SH-SY5Y (cell line): ENCODE measurements around the gene CGB3.

Experiments used
- GATA2 ChIP-seq: IDR thresholded peaks from 2 replicates; pipeline ENCODE4 v1.6.1; 2011; ENCODE audit warnings: mild to moderate bottlenecking, low read depth, low read length
- GATA3 ChIP-seq: IDR thresholded peaks from 2 replicates; pipeline ENCODE4 v1.6.1; 2011; ENCODE audit warnings: low read depth, mild to moderate bottlenecking, low read length, moderate library complexity

CGB3 gene

GRCh38 chr19:48991873-48992580, 32.1 kb downstream of the CGB3 start:
- TF ChIP-seq GATA2 (no peak), GATA3 (no peak)

GRCh38 chr19:48991011-48991609, 33.0 kb downstream of the CGB3 start:
- TF ChIP-seq GATA3, result no peak
- TF ChIP-seq GATA2, result no peak

DNA sequence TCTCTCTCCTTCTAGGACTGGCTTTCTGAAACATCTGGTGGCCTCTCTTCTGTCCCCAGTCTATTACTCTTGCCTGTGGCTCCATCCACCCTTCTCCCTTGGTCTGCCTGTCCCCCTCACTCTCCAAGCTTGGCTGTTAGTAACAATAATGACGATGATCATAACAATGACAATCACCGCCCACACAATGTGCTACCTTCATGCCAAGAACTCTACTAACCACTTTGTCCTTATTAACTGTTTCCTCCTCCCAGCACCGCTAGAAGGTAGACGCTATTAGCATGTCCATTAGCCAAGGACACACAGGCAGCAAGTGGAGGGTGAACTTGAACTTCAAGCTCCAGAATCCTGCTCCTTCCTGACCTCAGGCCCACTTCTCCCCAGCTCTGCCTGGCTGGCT, 33.7 kb downstream of the CGB3 start:
- TF ChIP-seq GATA2 (no peak), GATA3 (no peak)

DNA sequence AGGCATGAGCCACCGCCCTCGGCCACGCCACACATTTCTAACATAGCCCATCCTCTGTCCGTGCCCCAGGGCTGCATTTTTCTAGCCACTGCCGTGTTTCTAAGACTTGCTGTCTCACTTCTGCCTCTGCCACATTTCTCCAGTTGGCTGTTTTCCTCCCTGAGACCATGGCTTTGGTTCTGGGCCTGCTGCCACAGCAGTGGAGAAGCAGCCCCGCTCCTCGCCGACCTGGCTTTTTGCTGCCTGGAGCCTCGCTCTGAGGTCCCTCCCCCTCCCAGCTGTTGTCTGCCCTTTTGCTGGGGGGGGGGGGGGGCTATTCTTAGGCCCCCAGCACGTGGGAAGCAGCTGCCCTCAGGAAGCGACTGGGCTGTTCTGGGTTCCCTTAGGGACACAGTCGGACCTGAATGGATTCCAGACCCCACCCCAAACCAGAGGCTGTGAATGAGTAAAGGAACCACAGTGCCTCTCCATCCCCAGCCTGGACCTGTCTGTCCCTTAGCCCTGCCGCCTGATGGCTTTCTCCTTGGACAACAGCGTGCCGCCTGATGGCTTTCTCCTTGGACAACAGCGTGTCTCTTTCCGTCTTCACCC, 34.3 kb downstream of the CGB3 start:
- TF ChIP-seq GATA3 (no peak), GATA2 (no peak)

- TF ChIP-seq GATA2 (no peak), GATA3 (no peak)
Measured at GRCh38 chr19:48988860-48989259, 35.3 kb downstream of the CGB3 start.

DNA sequence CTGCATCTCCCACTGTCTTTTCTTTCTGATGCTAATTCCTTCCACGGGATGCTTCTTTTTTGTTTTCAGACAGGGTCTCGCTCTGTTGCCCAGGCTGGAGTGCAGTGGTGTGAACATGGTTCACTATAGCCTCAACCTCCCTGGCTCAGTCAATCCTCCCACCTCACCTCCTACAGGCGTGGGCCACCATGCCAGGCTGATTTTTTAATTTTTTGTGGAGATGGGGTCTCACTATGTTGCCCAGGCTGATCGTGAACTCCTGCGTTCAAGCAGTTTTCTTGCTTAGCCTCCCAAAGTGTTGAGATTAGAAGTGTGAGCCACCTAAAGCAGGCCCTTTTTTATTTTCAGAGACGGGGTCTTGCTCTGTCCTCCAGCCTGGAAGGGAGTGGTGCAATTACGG, 35.8 kb downstream of the CGB3 start:
- TF ChIP-seq GATA2 (no peak), GATA3 (no peak)

GRCh38 chr19:48987323-48987722, 36.8 kb downstream of the CGB3 start:
- TF ChIP-seq GATA2 (no peak), GATA3 (no peak)

- no peak for TF ChIP-seq GATA3
- TF ChIP-seq GATA2, result no peak
Measured at GRCh38 chr19:48986211-48986610, 37.9 kb downstream of the CGB3 start.

- TF ChIP-seq GATA2 (no peak), GATA3 (no peak)
Measured at GRCh38 chr19:48985711-48986110, 38.4 kb downstream of the CGB3 start.

DNA sequence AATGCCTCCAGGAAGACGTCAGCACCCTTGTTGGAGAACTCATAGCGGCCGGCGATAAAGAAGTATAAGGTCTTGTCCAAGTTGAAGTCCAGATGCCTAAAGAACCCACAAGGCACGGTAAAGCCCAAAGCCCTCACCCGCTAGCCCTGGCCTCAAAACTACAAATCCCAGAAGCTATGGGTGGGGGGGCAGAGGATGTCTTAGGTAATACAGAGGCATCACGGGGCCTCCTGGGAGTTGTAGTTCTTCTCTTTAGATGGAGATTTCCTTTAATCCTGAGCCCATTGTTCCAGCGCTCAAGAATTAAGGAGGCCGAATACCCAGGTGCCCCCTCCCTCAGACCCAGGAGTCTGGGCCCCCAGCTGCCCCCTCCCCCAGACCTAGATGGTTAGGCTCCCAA, 41.9 kb downstream of the CGB3 start:
- no peak for TF ChIP-seq GATA3
- TF ChIP-seq GATA2, result no peak

DNA sequence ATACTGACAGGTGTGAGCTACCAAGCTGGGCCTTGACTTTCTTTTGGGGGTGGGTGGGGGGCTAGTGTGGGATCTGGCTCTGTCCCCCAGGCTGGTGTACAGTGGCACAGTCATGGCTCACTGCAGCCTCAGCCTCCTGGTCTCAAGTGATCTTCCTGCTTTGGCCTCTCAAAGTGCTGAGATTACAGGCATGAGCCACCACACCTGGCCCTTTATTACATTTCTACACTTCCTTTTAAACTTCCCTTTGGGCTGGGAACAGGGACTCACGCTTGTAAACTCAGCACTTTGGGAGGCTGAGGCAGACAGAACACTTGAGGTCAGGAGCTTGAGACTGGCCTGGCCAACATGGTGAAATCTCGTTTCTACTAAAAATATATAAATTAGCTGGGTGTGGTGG, 47.1 kb downstream of the CGB3 start:
- TF ChIP-seq GATA2 (no peak), GATA3 (no peak)

DNA sequence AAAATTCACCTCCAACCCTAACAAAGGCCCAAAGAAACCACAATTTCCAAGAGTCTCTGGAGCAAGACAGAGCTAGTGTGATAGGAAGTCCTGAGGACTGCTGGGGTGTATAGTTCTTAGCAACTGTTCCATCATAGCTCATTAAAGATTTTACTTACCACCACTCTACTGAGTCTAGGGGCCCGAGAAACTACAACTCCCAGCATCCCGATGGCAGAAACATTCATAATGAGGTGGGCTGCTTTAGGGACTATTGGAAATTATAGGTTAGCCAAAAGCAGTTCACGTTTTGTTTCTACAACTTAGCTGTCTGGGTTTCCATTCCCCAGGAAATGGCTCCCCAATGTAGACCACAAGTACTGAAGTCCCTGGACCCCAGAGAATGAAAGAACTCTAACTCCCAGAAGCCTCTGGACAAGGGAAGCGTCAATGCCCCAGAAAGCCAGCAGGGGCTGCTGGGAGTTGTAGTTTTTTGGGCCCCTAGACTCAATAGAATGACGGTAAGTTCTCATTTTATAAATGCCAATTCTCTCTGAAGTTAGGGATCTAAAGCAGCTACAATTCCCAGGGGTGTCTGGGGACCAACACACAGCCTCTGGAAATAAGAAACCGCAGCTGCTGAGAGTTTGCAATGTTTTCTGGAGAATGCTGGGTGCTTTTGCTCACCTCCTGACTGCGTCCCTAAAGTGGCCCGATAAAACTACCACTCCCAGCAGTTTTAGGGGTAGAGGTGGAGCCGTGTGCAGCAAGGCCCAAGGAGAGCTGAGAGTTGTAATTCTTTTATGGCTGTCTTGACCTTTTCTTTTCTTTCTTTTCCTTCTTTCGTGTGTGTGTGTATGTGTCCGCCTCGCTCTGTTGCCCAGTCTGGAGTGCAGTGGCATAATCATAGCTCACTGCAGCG, 47.9 kb downstream of the CGB3 start:
- TF ChIP-seq GATA3 (no peak), GATA2 (no peak)
